NCI-H2107 treated with DMSO at 0.1 percent for 48 hours (cell line): ENCODE measurements around the gene ARL6.

Source experiments
- DNase-seq: peaks from one replicate; lab custom pipeline; 2025; ENCODE audit not compliant: unreplicated experiment; lab: John Stamatoyannopoulos, UW

The ARL6 gene

GRCh38 chr3:97764407-97765238, at the start of gene ARL6:
Gene ARL6, plus strand, starts transcription at chr3:97764758. Its CDS starts 3,350 bp downstream, at chr3:97768108.
- peak; percentile 95 for DNase-seq

GRCh38 chr3:97719156-97719821, 45.3 kb upstream of the ARL6 start:
- peak; percentile 85 for DNase-seq

- DNase-seq: peak; percentile 92
These were observed 44.1 kb upstream of the ARL6 start for GRCh38 chr3:97720417-97720816.

- DNase-seq: peak; percentile 43
These were observed 43.1 kb upstream of the ARL6 start for GRCh38 chr3:97721446-97721845.

- DNase-seq: no peak
These were observed 27.6 kb upstream of the ARL6 start for GRCh38 chr3:97736928-97737327.

- no peak for DNase-seq
These were observed 25.8 kb upstream of the ARL6 start for GRCh38 chr3:97738761-97739160.

GRCh38 chr3:97742036-97742435, 22.5 kb upstream of the ARL6 start:
- no peak for DNase-seq

- DNase-seq: no peak
These were observed 20.3 kb upstream of the ARL6 start for GRCh38 chr3:97744289-97744688.

GRCh38 chr3:97763586-97764406, 762 bp upstream of the ARL6 start:
- no peak for DNase-seq

- DNase-seq: no peak
These were observed 778 bp downstream of the ARL6 start for GRCh38 chr3:97765336-97765735.

GRCh38 chr3:97772926-97773325, 8.4 kb downstream of the ARL6 start:
- DNase-seq: no peak

GRCh38 chr3:97778152-97778551, 13.6 kb downstream of the ARL6 start:
- DNase-seq: no peak

GRCh38 chr3:97793420-97794019, 29.0 kb downstream of the ARL6 start:
- DNase-seq: peak; percentile 70

GRCh38 chr3:97795951-97796350, 31.4 kb downstream of the ARL6 start:
- DNase-seq: no peak

GRCh38 chr3:97804471-97804870, 39.9 kb downstream of the ARL6 start:
- no peak for DNase-seq

- no peak for DNase-seq
These were observed 46.3 kb downstream of the ARL6 start for GRCh38 chr3:97810779-97811390.

GRCh38 chr3:97815149-97815917, 50.8 kb downstream of the ARL6 start:
- DNase-seq: peak; percentile 31

- no peak for DNase-seq
These were observed 52.3 kb downstream of the ARL6 start for GRCh38 chr3:97816811-97817210.

GRCh38 chr3:97817965-97818364, 53.4 kb downstream of the ARL6 start:
- peak; percentile 98 for DNase-seq

- no peak for DNase-seq
These were observed 56.2 kb downstream of the ARL6 start for GRCh38 chr3:97820780-97821179.
